ENCODE measurements around the gene UGT1A3.

The UGT1A3 gene

GRCh38 chr2:233773854-233774253 is 45.0 kb downstream of the UGT1A3 start:
- Histone ChIP-seq H3K4me1 (ENCODE audit: control insufficient read depth in 1 of 2, insufficient read depth in 1 of 2, low read depth in 1 of 2, low read length in 1 of 2) (no peaks in the 10 kb centered on the region), H3K27me3 (no peaks in the 10 kb centered on the region), H3K4me3 (ENCODE audit: low read depth in 1 of 2, low read length in 1 of 2) (no peak overlapping the region), H3K27ac (no peak overlapping the region), H3K36me3 (no peaks in the 10 kb centered on the region), H3K9me3 (no peaks in the 10 kb centered on the region)
- TF ChIP-seq, protein P1, sequence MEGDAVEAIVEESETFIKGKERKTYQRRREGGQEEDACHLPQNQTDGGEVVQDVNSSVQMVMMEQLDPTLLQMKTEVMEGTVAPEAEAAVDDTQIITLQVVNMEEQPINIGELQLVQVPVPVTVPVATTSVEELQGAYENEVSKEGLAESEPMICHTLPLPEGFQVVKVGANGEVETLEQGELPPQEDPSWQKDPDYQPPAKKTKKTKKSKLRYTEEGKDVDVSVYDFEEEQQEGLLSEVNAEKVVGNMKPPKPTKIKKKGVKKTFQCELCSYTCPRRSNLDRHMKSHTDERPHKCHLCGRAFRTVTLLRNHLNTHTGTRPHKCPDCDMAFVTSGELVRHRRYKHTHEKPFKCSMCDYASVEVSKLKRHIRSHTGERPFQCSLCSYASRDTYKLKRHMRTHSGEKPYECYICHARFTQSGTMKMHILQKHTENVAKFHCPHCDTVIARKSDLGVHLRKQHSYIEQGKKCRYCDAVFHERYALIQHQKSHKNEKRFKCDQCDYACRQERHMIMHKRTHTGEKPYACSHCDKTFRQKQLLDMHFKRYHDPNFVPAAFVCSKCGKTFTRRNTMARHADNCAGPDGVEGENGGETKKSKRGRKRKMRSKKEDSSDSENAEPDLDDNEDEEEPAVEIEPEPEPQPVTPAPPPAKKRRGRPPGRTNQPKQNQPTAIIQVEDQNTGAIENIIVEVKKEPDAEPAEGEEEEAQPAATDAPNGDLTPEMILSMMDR (IDR thresholded peaks at IDR 0.05), result no peak

DNA sequence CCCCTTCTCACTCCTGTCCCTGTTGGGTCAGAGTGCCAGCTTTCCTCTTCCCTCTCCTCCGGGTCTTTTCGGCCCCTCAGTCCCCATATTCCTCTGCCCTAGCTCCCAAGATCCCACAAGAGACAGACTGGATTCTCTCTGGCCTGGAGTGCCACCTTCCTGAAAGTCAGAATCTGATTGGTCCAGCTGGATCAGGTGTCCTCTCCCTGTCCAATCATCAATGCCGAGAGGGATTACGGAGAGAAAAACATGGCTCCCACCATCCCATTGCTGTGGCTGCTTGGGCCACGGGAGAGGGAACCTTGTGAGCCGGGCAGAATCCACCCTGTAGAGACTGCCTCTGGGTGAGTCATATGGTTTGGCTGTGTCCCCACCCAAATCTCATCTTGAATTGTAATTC is 46.6 kb downstream of the UGT1A3 start:
- Histone ChIP-seq H3K4me3 (ENCODE audit: low read depth in 1 of 2, low read length in 1 of 2) (no peak overlapping the region), H3K27ac (no peak overlapping the region), H3K9me3 (no peaks in the 10 kb centered on the region), H3K27me3 (no peaks in the 10 kb centered on the region), H3K36me3 (no peaks in the 10 kb centered on the region), H3K4me1 (ENCODE audit: control insufficient read depth in 1 of 2, insufficient read depth in 1 of 2, low read depth in 1 of 2, low read length in 1 of 2) (no peaks in the 10 kb centered on the region)
- TF ChIP-seq, protein P1 (IDR thresholded peaks at IDR 0.05), result no peak

GRCh38 chr2:233778030-233778429 is 49.2 kb downstream of the UGT1A3 start, which contains the start of gene MROH2A:
MROH2A (plus strand) TSS chr2:233778330; CDS start chr2:233779359, 1,029 bp downstream.
- TF ChIP-seq, protein P1 (IDR thresholded peaks at IDR 0.05), result no peak
- Histone ChIP-seq H3K27ac (no peak within 1 kb of the TSS), H3K9me3 (no peaks in the 10 kb centered on the region), H3K4me1 (ENCODE audit: control insufficient read depth in 1 of 2, insufficient read depth in 1 of 2, low read depth in 1 of 2, low read length in 1 of 2) (no peaks in the 10 kb centered on the region), H3K4me3 (ENCODE audit: low read depth in 1 of 2, low read length in 1 of 2) (no peak within 1 kb of the TSS), H3K27me3 (no peaks in the 10 kb centered on the region), H3K36me3 (no peaks in the 10 kb centered on the region)

GRCh38 chr2:233779722-233780121 is 50.9 kb downstream of the UGT1A3 start:
- no peaks in the 10 kb centered on the region for H3K36me3 ChIP-seq
- no peaks in the 10 kb centered on the region for H3K9me3 ChIP-seq
- no peaks in the 10 kb centered on the region for H3K27me3 ChIP-seq
- H3K27ac ChIP-seq, result no peak overlapping the region
- H3K4me1 ChIP-seq (ENCODE audit: control insufficient read depth in 1 of 2, insufficient read depth in 1 of 2, low read depth in 1 of 2, low read length in 1 of 2), result no peaks in the 10 kb centered on the region
- H3K4me3 ChIP-seq (ENCODE audit: low read depth in 1 of 2, low read length in 1 of 2), result no peak overlapping the region
- TF ChIP-seq, protein P1 (IDR thresholded peaks at IDR 0.05), result no peak

DNA sequence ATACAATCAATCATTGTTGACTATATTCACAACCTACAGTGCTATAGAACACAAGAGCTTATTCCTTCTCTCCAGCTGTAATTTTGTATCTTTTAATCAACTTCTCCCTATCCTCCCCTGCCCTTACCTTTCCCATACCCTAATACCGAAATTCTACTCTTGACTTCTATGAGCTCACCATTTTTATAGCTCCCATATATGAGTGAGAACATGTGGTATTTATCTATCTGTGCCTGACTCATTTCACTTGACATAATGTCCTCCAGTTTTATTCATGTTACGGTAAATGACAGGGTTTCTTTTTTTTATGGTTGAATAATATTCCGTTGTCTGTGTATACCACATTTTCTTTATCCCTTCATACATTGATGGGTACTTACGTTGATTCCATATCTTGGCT is 51.9 kb downstream of the UGT1A3 start:
- TF ChIP-seq, protein P1 (IDR thresholded peaks at IDR 0.05), result no peak
- H3K36me3 ChIP-seq, result no peaks in the 10 kb centered on the region
- H3K9me3 ChIP-seq, result no peaks in the 10 kb centered on the region
- H3K27me3 ChIP-seq, result no peaks in the 10 kb centered on the region
- no peak overlapping the region for H3K4me3 ChIP-seq (ENCODE audit: low read depth in 1 of 2, low read length in 1 of 2)
- H3K4me1 ChIP-seq (ENCODE audit: control insufficient read depth in 1 of 2, insufficient read depth in 1 of 2, low read depth in 1 of 2, low read length in 1 of 2), result no peaks in the 10 kb centered on the region
- H3K27ac ChIP-seq, result no peak overlapping the region

DNA sequence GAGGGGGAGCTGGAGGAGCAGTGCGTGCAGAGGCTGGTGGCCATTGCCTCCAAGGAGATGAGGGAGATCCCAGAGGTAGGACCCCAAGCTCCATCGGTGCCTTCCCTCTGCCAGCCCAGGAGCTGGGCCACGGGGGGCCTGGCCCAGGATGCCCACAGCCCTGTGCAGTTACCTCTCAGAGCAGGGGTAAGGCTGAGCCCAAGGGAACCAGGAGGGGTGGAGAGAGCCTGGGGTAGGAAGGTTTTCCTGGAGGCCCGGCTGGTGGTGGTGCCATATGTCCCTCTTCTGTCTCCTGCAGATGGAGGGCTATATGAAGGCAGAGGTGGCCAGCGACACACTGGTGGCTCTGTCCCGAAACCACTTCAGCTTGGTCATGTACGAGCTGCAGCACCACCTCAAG is 60.7 kb downstream of the UGT1A3 start:
- H3K27ac ChIP-seq, result no peak overlapping the region
- no peak overlapping the region for H3K4me3 ChIP-seq (ENCODE audit: low read depth in 1 of 2, low read length in 1 of 2)
- H3K4me1 ChIP-seq (ENCODE audit: control insufficient read depth in 1 of 2, insufficient read depth in 1 of 2, low read depth in 1 of 2, low read length in 1 of 2), result no peaks in the 10 kb centered on the region
- no peaks in the 10 kb centered on the region for H3K36me3 ChIP-seq
- no peaks in the 10 kb centered on the region for H3K9me3 ChIP-seq
- TF ChIP-seq, protein P1 (IDR thresholded peaks at IDR 0.05), result no peak
- H3K27me3 ChIP-seq, result no peaks in the 10 kb centered on the region

Data from neutrophil (primary cell).